Transverse colon (tissue), 4 donors: ENCODE data around the gene KRTAP5-9.

Experiments used
- CTCF ChIP-seq, 5 experiments: fragments of 200-600 bp in 3 of 5; fragments of 450-650 bp in 2 of 5; sonication (generic) in 3 of 5; IDR thresholded peaks; 1 replicate in 2 of 5; 2 replicates in 3 of 5; pipeline ENCODE4 v1.5.1; 2016 to 2017; ENCODE audit warnings: antibody characterized with exemption in 5 of 5, inconsistent platforms in 3 of 5, mild to moderate bottlenecking in 2 of 5, moderate library complexity in 1 of 5
- EP300 ChIP-seq: sonication (generic); formaldehyde crosslinking; IDR thresholded peaks from one replicate; pipeline ENCODE4 v1.6.1; 2017; ENCODE audit warnings: antibody characterized with exemption, low read depth
- POLR2A ChIP-seq: fragments of 450-650 bp; IDR thresholded peaks from one replicate; pipeline ENCODE4 v1.6.1; 2016; ENCODE audit warnings: antibody characterized with exemption, mild to moderate bottlenecking, moderate library complexity
- POLR2AphosphoS5 ChIP-seq, 3 donors: sonication (generic); formaldehyde crosslinking; IDR thresholded peaks; one replicate each; pipeline ENCODE4 v1.6.1; 2016; ENCODE audit warnings: antibody characterized with exemption in 3 of 3

GRCh38 chr11:71525188-71525937 lies 22.9 kb upstream of the KRTAP5-9 start:
- no peak for TF ChIP-seq CTCF (IDR thresholded peaks at IDR 0.05)
- no peak for TF ChIP-seq POLR2AphosphoS5 (IDR thresholded peaks at IDR 0.05)
- no peak for TF ChIP-seq POLR2A
- no peak for TF ChIP-seq EP300
